Neural cell (in vitro differentiated cells): ENCODE measurements around the gene CLIC3. TPM values are rescaled to one million over a fixed set of nuclear protein-coding genes. Genes with fewer than 3 reads are reported as not detected.

ENCODE experiments used
- H2AFZ ChIP-seq: fragments of 200-600, 300-800 bp; sonication (generic), shearing (Covaris generic); 2 replicates; pipeline ENCODE4 v1.6.0; 2014; ENCODE audit warnings: low read depth, mild to moderate bottlenecking, antibody characterized with exemption, low read length, moderate library complexity
- H3F3A ChIP-seq: fragments of 200-600 bp; shearing (Covaris generic); 2 replicates; pipeline ENCODE4 v1.6.1; 2016; ENCODE audit warnings: mild to moderate bottlenecking, moderate library complexity, mixed read lengths, antibody characterized with exemption, low read length; ENCODE audit not compliant: insufficient read depth, poor library complexity, severe bottlenecking
- H3K27ac ChIP-seq: fragments of 200-600, 300-800 bp; sonication (generic), shearing (Covaris generic); 2 replicates; pipeline ENCODE4 v1.5.1; 2014; ENCODE audit warnings: mild to moderate bottlenecking, low read length, moderate library complexity
- H3K27me3 ChIP-seq: fragments of 300-800, 200-600 bp; sonication (generic), shearing (Covaris generic); 2 replicates; pipeline ENCODE4 v1.6.0; 2014; ENCODE audit warnings: mild to moderate bottlenecking, low read depth, low read length, moderate library complexity; ENCODE audit not compliant: insufficient read depth
- H3K36me3 ChIP-seq: fragments of 300-800, 200-600 bp; sonication (generic), shearing (Covaris generic); 2 replicates; pipeline ENCODE4 v1.5.1; 2014; ENCODE audit warnings: mild to moderate bottlenecking, antibody characterized with exemption, low read length, moderate library complexity; ENCODE audit not compliant: insufficient read depth
- H3K4me2 ChIP-seq: fragments of 300-800, 200-600 bp; sonication (generic), shearing (Covaris generic); 2 replicates; pipeline ENCODE4 v1.6.0; 2014; ENCODE audit warnings: mild to moderate bottlenecking, low read length
- H3K4me3 ChIP-seq: fragments of 300-800, 200-600 bp; sonication (generic), shearing (Covaris generic); 2 replicates; pipeline ENCODE4 v1.5.1; 2014; ENCODE audit warnings: mild to moderate bottlenecking, low read length, moderate library complexity
- H3K79me2 ChIP-seq: fragments of 200-600 bp; shearing (Covaris generic); replicated peaks from 2 replicates; pipeline ENCODE4 v1.6.0; 2014; ENCODE audit warnings: mild to moderate bottlenecking, low read length, moderate library complexity; ENCODE audit not compliant: insufficient read depth
- H3K9ac ChIP-seq: fragments of 300-800, 200-600 bp; sonication (generic), shearing (Covaris generic); 2 replicates; pipeline ENCODE4 v1.6.1; 2016; ENCODE audit warnings: mild to moderate bottlenecking, low read length, mixed read lengths
- H3K9me2 ChIP-seq: fragments of 200-600 bp; shearing (Covaris generic); 2 replicates; pipeline ENCODE4 v1.6.1; 2016; ENCODE audit warnings: mild to moderate bottlenecking, low read length, mixed read lengths; ENCODE audit not compliant: insufficient read depth
- H3K9me3 ChIP-seq: fragments of 200-600, 300-800 bp; sonication (generic), shearing (Covaris generic); 2 replicates; pipeline ENCODE4 v1.6.1; 2016; ENCODE audit warnings: mild to moderate bottlenecking, mixed run types, low read length, moderate library complexity, mixed read lengths
- H4K20me1 ChIP-seq: fragments of 200-600 bp; shearing (Covaris generic); 2 replicates; pipeline ENCODE4 v1.6.1; 2016; ENCODE audit warnings: mild to moderate bottlenecking, mixed run types; ENCODE audit not compliant: insufficient read depth
- CTCF ChIP-seq: fragments of 450-650 bp; IDR thresholded peaks from 2 replicates; pipeline ENCODE4 v1.5.1; 2014; ENCODE audit warnings: antibody characterized with exemption, mild to moderate bottlenecking, moderate library complexity; ENCODE audit not compliant: poor library complexity, severe bottlenecking
- EP300 ChIP-seq: fragments of 450-650 bp; conservative IDR thresholded peaks from 2 replicates; pipeline ENCODE4 v1.6.1; 2014; ENCODE audit warnings: antibody characterized with exemption, mild to moderate bottlenecking, moderate library complexity; ENCODE audit not compliant: poor library complexity, severe bottlenecking
- EZH2 ChIP-seq: fragments of 200-600, 300-800 bp; shearing (Covaris generic), sonication (generic); IDR thresholded peaks from 2 replicates; pipeline ENCODE4 v1.6.1; 2014; ENCODE audit warnings: antibody characterized with exemption, low read length, borderline replicate concordance, mild to moderate bottlenecking; ENCODE audit not compliant: insufficient read depth, poor library complexity, severe bottlenecking
- MXI1 ChIP-seq: fragments of 450-650 bp; conservative IDR thresholded peaks from 2 replicates; pipeline ENCODE4 v1.6.1; 2014; ENCODE audit warnings: antibody characterized with exemption, mild to moderate bottlenecking; ENCODE audit not compliant: poor library complexity, severe bottlenecking
- POLR2AphosphoS5 ChIP-seq: IDR thresholded peaks from 2 replicates; pipeline ENCODE4 v1.6.1; 2012
- RAD21 ChIP-seq: fragments of 450-650 bp; conservative IDR thresholded peaks from 2 replicates; pipeline ENCODE4 v1.6.1; 2014; ENCODE audit warnings: antibody characterized with exemption, mild to moderate bottlenecking, moderate library complexity
- REST ChIP-seq: IDR thresholded peaks from 2 replicates; pipeline ENCODE4 v1.6.1; 2012; ENCODE audit warnings: borderline replicate concordance
- SMC3 ChIP-seq: fragments of 450-650 bp; conservative IDR thresholded peaks from 2 replicates; pipeline ENCODE4 v1.6.1; 2014; ENCODE audit warnings: antibody characterized with exemption, mild to moderate bottlenecking, moderate library complexity; ENCODE audit not compliant: poor library complexity
- TAF1 ChIP-seq: IDR thresholded peaks from 2 replicates; pipeline ENCODE4 v1.6.1; 2012; ENCODE audit warnings: low read depth
- polyA plus RNA-seq: library from polyadenylated mRNA; depleted of rRNA; stranded (reverse); fragments of >200 nt; gene quantifications from 2 replicates; pipeline ENCODE4 v1.2.3, GENCODE V29; 2014

The CLIC3 gene
- polyA plus RNA-seq, 1 donor from 2014 or later: not detected

GRCh38 chr9:137015976-137016375 lies 19.6 kb upstream of the CLIC3 start:
- no peak overlapping the region for H3K9ac ChIP-seq
- H3K9me2 ChIP-seq: no peaks in the 10 kb centered on the region
- H2AFZ ChIP-seq: no peak overlapping the region
- TF ChIP-seq SMC3 (no peak), TAF1 (no peak), REST (no peak), POLR2AphosphoS5 (no peak)
- peaks cover 7% of the 10 kb centered on the region for H3K36me3 ChIP-seq
- H3K4me2 ChIP-seq: no peak overlapping the region
- H3K79me2 ChIP-seq: no peaks in the 10 kb centered on the region
- H3K4me3 ChIP-seq: no peak overlapping the region
- H4K20me1 ChIP-seq: no peaks in the 10 kb centered on the region
- no peaks in the 10 kb centered on the region for H3K27me3 ChIP-seq
- no peaks in the 10 kb centered on the region for H3F3A ChIP-seq
- no peaks in the 10 kb centered on the region for H3K9me3 ChIP-seq
- no peak overlapping the region for H3K27ac ChIP-seq

- Histone ChIP-seq H3K9me3 (no peaks in the 10 kb centered on the region), H3K9ac (no peak overlapping the region), H2AFZ (no peak overlapping the region), H3K36me3 (peaks cover 7% of the 10 kb centered on the region), H3K9me2 (no peaks in the 10 kb centered on the region), H3F3A (no peaks in the 10 kb centered on the region), H4K20me1 (no peaks in the 10 kb centered on the region), H3K27me3 (no peaks in the 10 kb centered on the region), H3K27ac (no peak overlapping the region), H3K4me2 (no peak overlapping the region), H3K4me3 (no peak overlapping the region), H3K79me2 (no peaks in the 10 kb centered on the region)
- TF ChIP-seq EZH2 (no peak), TAF1 (no peak), SMC3 (no peak), REST (no peak), MXI1 (no peak), POLR2AphosphoS5 (no peak), EP300 (no peak), CTCF (no peak), RAD21 (no peak)
Measured at GRCh38 chr9:137015540-137015930, 19.2 kb upstream of the CLIC3 start.
